HEK293T (cell line): ENCODE results near the gene ACADVL.
A peak's percentile ranks its signal among the peaks of the same experiment; 100 is the strongest.

Experiments used
- CTCF ChIA-PET: fragments of 350-600 bp; formaldehyde crosslinking; extraction: SDS; loops from one replicate; lab custom pipeline; 2021; ENCODE audit warnings: antibody characterized with exemption, inconsistent platforms; lab: Yijun Ruan, JAX
- POLR2A ChIA-PET: fragments of 350-600 bp; formaldehyde crosslinking; extraction: SDS; loops from one replicate; lab custom pipeline; 2020; ENCODE audit warnings: antibody characterized with exemption, inconsistent platforms; lab: Yijun Ruan, JAX
- DNase-seq: peaks from one replicate; pipeline ENCODE4 v3.0.0; 2012; ENCODE audit warnings: mixed read lengths; ENCODE audit errors: extremely low spot score
- ARNT ChIP-seq: fragments of 450-650 bp; IDR thresholded peaks from 2 replicates; pipeline ENCODE4 v1.6.1; 2017; ENCODE audit warnings: mild to moderate bottlenecking
- BHLHE40 ChIP-seq: fragments of 450-650 bp; IDR thresholded peaks from 2 replicates; pipeline ENCODE4 v1.6.1; 2016; ENCODE audit warnings: mild to moderate bottlenecking, moderate library complexity, borderline replicate concordance
- CTBP1 ChIP-seq: fragments of 450-650 bp; IDR thresholded peaks from 2 replicates; pipeline ENCODE4 v1.6.1; 2016; ENCODE audit warnings: borderline replicate concordance
- ELF4 ChIP-seq: fragments of 450-650 bp; IDR thresholded peaks from 2 replicates; pipeline ENCODE4 v1.6.1; 2017; ENCODE audit warnings: antibody characterized with exemption
- FOXA1 ChIP-seq: fragments of 450-650 bp; IDR thresholded peaks from 2 replicates; pipeline ENCODE4 v1.6.1; 2016; ENCODE audit warnings: mild to moderate bottlenecking
- FOXK2 ChIP-seq: fragments of 450-650 bp; IDR thresholded peaks from 2 replicates; pipeline ENCODE4 v1.6.1; 2016; ENCODE audit warnings: mild to moderate bottlenecking
- FOXM1 ChIP-seq: fragments of 450-650 bp; IDR thresholded peaks from 2 replicates; pipeline ENCODE4 v1.6.1; 2017; ENCODE audit warnings: mild to moderate bottlenecking, borderline replicate concordance
- HDGF ChIP-seq: fragments of 450-650 bp; IDR thresholded peaks from 2 replicates; pipeline ENCODE4 v1.6.1; 2017; ENCODE audit warnings: antibody characterized with exemption, borderline replicate concordance
- L3MBTL2 ChIP-seq: fragments of 450-650 bp; conservative IDR thresholded peaks from 2 replicates; pipeline ENCODE4 v1.6.1; 2016; ENCODE audit warnings: mild to moderate bottlenecking
- LEF1 ChIP-seq: fragments of 450-650 bp; IDR thresholded peaks from 2 replicates; pipeline ENCODE4 v1.6.1; 2017; ENCODE audit warnings: mild to moderate bottlenecking, borderline replicate concordance
- NFRKB ChIP-seq: fragments of 450-650 bp; IDR thresholded peaks from 2 replicates; pipeline ENCODE4 v1.6.1; 2016; ENCODE audit warnings: mild to moderate bottlenecking, moderate library complexity
- PKNOX1 ChIP-seq: fragments of 450-650 bp; IDR thresholded peaks from 2 replicates; pipeline ENCODE4 v1.6.1; 2016
- SP1 ChIP-seq: fragments of 450-650 bp; IDR thresholded peaks from 2 replicates; pipeline ENCODE4 v1.6.1; 2017
- SUZ12 ChIP-seq: fragments of 450-650 bp; IDR thresholded peaks from 2 replicates; pipeline ENCODE4 v1.6.1; 2016; ENCODE audit warnings: mild to moderate bottlenecking
- TARDBP ChIP-seq: fragments of 450-650 bp; IDR thresholded peaks from 2 replicates; pipeline ENCODE4 v1.6.1; 2016
- ZNF384 ChIP-seq: fragments of 450-650 bp; IDR thresholded peaks from 2 replicates; pipeline ENCODE4 v1.6.1; 2016

The ACADVL gene

GRCh38 chr17:7249214-7249613 lies 29.5 kb downstream of the ACADVL start:
- POLR2A ChIA-PET: interaction anchor here (4.3 kb wide), 1 partner anchor 9 kb away, joined by 52 read pairs; the partner anchor contains the start of genes GABARAP and PHF23
- DNase-seq: no peak
- TF ChIP-seq HDGF: no peak
- TF ChIP-seq FOXM1: no peak
- TF ChIP-seq ELF4: no peak
- no peak for TF ChIP-seq FOXA1
- no peak for TF ChIP-seq FOXK2
- no peak for TF ChIP-seq L3MBTL2
- no peak for TF ChIP-seq TARDBP
- no peak for TF ChIP-seq BHLHE40
- TF ChIP-seq ZNF384: no peak
- no peak for TF ChIP-seq ARNT
- TF ChIP-seq SP1: no peak
- no peak for TF ChIP-seq LEF1
- TF ChIP-seq SUZ12: no peak
- no peak for TF ChIP-seq NFRKB
- CTCF ChIA-PET: no interaction called here

GRCh38 chr17:7249830-7250229 lies 30.1 kb downstream of the ACADVL start:
- TF ChIP-seq ELF4 (no peak), FOXA1 (no peak), CTBP1 (no peak), TARDBP (no peak), L3MBTL2 (no peak), ARNT (no peak), HDGF (no peak)
- CTCF ChIA-PET: no interaction called here
- POLR2A ChIA-PET: interaction anchor here (4.3 kb wide), 1 partner anchor 10 kb away, joined by 52 read pairs; the partner anchor contains the start of genes GABARAP and PHF23
- DNase-seq: no peak

GRCh38 chr17:7250695-7251627 lies 31.2 kb downstream of the ACADVL start:
- TF ChIP-seq FOXK2: no peak
- TF ChIP-seq HDGF: no peak
- TF ChIP-seq SUZ12: no peak
- TF ChIP-seq TARDBP: no peak
- TF ChIP-seq ELF4: no peak
- TF ChIP-seq ZNF384: no peak
- TF ChIP-seq L3MBTL2: no peak
- TF ChIP-seq FOXA1: no peak
- TF ChIP-seq BHLHE40: no peak
- DNase-seq: no peak
- CTCF ChIA-PET: interaction anchor here (0.6 to 1.7 kb wide), 3 partner anchors 10 to 30 kb away, joined by 3 read pairs; partner anchors contain the start of gene SLC2A4
- POLR2A ChIA-PET: interaction anchor here (1.0 to 4.3 kb wide), 3 partner anchors 11 to 37 kb away, joined by 3 to 52 read pairs (median 3); partner anchors contain the start of genes GABARAP and PHF23

- ChIA-PET CTCF (interaction anchor here (0.6 to 1.7 kb wide), 3 partner anchors 11 to 30 kb away, joined by 3 read pairs; partner anchors contain the start of gene SLC2A4), POLR2A (interaction anchor here (1.0 to 4.3 kb wide), 3 partner anchors 11 to 37 kb away, joined by 3 to 52 read pairs (median 3); partner anchors contain the start of genes GABARAP and PHF23)
- peak; percentile 95 for DNase-seq
- TF ChIP-seq PKNOX1: peak; percentile 51; the same call in 1 of the 2 replicates
- TF ChIP-seq TARDBP: no peak
- peak; percentile 63 for TF ChIP-seq ELF4
- TF ChIP-seq SUZ12: no peak
These were observed 32.0 kb downstream of the ACADVL start, which contains the start of gene CTDNEP1 for GRCh38 chr17:7251661-7252175. TSS of gene CTDNEP1 (minus strand) at chr17:7251734. CDS start at chr17:7251296, 438 bp downstream.

- no peak for TF ChIP-seq FOXK2
- TF ChIP-seq ARNT: no peak
- TF ChIP-seq L3MBTL2: 0 out of 2 replicates have a peak, but pooled peaks have one; percentile 20
- no peak for TF ChIP-seq FOXM1
These were observed 32.7 kb downstream of the ACADVL start, which contains the start of gene ELP5 for GRCh38 chr17:7252176-7253043. TSS of gene ELP5 (plus strand) at chr17:7252215. CDS start at chr17:7252551, 336 bp downstream.

GRCh38 chr17:7253082-7253481 lies 33.3 kb downstream of the ACADVL start:
- DNase-seq: no peak
- ChIA-PET CTCF (no interaction called here), POLR2A (no interaction called here)
- no peak for TF ChIP-seq L3MBTL2
- TF ChIP-seq PKNOX1: no peak
- no peak for TF ChIP-seq SUZ12
- TF ChIP-seq BHLHE40: no peak
- no peak for TF ChIP-seq FOXM1
- TF ChIP-seq ELF4: no peak
- no peak for TF ChIP-seq CTBP1
- no peak for TF ChIP-seq SP1
- TF ChIP-seq TARDBP: no peak
- no peak for TF ChIP-seq ARNT
- TF ChIP-seq ZNF384: no peak
- TF ChIP-seq FOXA1: no peak

More at GRCh38 chr17:7252176-7253043, 32.7 kb downstream of the ACADVL start, which contains the start of gene ELP5:
- POLR2A ChIA-PET: interaction anchor here (1.0 to 4.3 kb wide), 3 partner anchors 12 to 38 kb away, joined by 3 to 52 read pairs (median 3); partner anchors contain the start of genes GABARAP and PHF23
- DNase-seq: peak; percentile 90
- CTCF ChIA-PET: no interaction called here
